ENCODE results near the gene NAALADL2.

Gene NAALADL2

GRCh38 chr3:175426805-175427204 lies 567.7 kb downstream of the NAALADL2 start:
- TF ChIP-seq, protein P1, sequence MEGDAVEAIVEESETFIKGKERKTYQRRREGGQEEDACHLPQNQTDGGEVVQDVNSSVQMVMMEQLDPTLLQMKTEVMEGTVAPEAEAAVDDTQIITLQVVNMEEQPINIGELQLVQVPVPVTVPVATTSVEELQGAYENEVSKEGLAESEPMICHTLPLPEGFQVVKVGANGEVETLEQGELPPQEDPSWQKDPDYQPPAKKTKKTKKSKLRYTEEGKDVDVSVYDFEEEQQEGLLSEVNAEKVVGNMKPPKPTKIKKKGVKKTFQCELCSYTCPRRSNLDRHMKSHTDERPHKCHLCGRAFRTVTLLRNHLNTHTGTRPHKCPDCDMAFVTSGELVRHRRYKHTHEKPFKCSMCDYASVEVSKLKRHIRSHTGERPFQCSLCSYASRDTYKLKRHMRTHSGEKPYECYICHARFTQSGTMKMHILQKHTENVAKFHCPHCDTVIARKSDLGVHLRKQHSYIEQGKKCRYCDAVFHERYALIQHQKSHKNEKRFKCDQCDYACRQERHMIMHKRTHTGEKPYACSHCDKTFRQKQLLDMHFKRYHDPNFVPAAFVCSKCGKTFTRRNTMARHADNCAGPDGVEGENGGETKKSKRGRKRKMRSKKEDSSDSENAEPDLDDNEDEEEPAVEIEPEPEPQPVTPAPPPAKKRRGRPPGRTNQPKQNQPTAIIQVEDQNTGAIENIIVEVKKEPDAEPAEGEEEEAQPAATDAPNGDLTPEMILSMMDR (IDR thresholded peaks at IDR 0.05) = no peak

GRCh38 chr3:175428466-175428865 lies 569.3 kb downstream of the NAALADL2 start:
- TF ChIP-seq, protein P1 (IDR thresholded peaks at IDR 0.05) = no peak

- TF ChIP-seq, protein P1 (IDR thresholded peaks at IDR 0.05) = no peak
Observed at GRCh38 chr3:175430983-175431773, 572.0 kb downstream of the NAALADL2 start.

- TF ChIP-seq, protein P1 (IDR thresholded peaks at IDR 0.05) = no peak
Observed at GRCh38 chr3:175432376-175433025, 573.4 kb downstream of the NAALADL2 start.

- TF ChIP-seq, protein P1 (IDR thresholded peaks at IDR 0.05) = no peak
Observed at GRCh38 chr3:175433026-175433674, 574.0 kb downstream of the NAALADL2 start.

- TF ChIP-seq, protein P1 (IDR thresholded peaks at IDR 0.05) = no peak
Observed at GRCh38 chr3:175434561-175434960, 575.4 kb downstream of the NAALADL2 start.

DNA sequence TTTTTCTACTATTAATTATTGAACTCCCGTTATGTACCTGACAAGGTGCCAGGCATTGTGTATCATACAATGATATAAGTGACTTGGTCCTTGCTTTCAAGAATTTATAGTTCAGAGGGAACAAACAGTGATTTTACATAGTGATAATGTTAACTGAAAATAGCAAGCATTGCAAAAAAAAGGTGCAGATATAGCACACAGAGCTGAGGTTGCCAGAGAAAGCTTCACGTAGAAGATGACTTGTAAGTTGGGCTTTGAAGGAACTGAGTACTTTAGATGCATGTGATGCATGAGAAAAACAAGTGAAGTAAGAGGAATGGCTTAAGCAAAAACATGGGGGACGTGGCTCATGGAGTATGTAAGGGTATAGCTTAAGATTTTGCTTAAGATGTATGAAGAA lies 584.5 kb downstream of the NAALADL2 start:
- TF ChIP-seq, protein P1 (IDR thresholded peaks at IDR 0.05) = no peak
